ENCODE measurements around the gene NSMF. TPM values are rescaled to one million over a fixed set of nuclear protein-coding genes. Genes with fewer than 3 reads are reported as not detected.

NSMF gene
- total and polyA plus RNA-seq, 2 donors (not counting 3 experiments of a cell fraction or from before 2014, with no cell fraction given): 43.3 to 53.7 TPM

GRCh38 chr9:137460363-137461315, 1.5 kb upstream of the NSMF start:
- BruUV-seq (replicated peaks): no TSS peak
- FAIRE-seq: no peak
- no peak overlapping the region for H3K4me2 ChIP-seq (ENCODE audit: insufficient read depth, low read length)
- H4K20me1 ChIP-seq (replicated peaks; ENCODE audit: control insufficient read depth, extremely low read depth, insufficient read depth, low read length): no peaks in the 10 kb centered on the region
- H3K27me3 ChIP-seq (ENCODE audit: control insufficient read depth in 2 of 2, insufficient read depth in 2 of 2, low read length in 2 of 2): no peaks in the 10 kb centered on the region
- peaks cover 4% of the 10 kb centered on the region for H3K4me1 ChIP-seq (ENCODE audit: control insufficient read depth, extremely low read depth, insufficient read depth, low read length)
- dilution Hi-C loops (cut with MboI; ENCODE audit: extremely low pct_ligation_motif_present, low sequenced_read_pairs) (no loop called here), intact Hi-C loops (cut with micrococcal nuclease) (no loop called here)
- peaks cover 9% of the 10 kb centered on the region for H3K79me2 ChIP-seq (ENCODE audit: control insufficient read depth, insufficient read depth, low read length)
- ChIA-PET CTCF (no interaction called here), POLR2A (no interaction called here)
- H3K9ac ChIP-seq (replicated peaks; ENCODE audit: extremely low read depth, insufficient read depth, low read length): no peak overlapping the region
- TF ChIP-seq MAX (IDR thresholded peaks at IDR 0.05; ENCODE audit: insufficient read depth, insufficient read length): no peak
- H3K27ac ChIP-seq (ENCODE audit: insufficient read depth, low read depth, low read length): no peak overlapping the region
- H3K4me3 ChIP-seq (replicated peaks in 1 of 3; ENCODE audit: insufficient read depth in 1 of 3, low read depth in 1 of 3, low read length in 3 of 3): no peak overlapping the region
- H2AFZ ChIP-seq (ENCODE audit: low read depth, low read length): no peak overlapping the region
- no peaks in the 10 kb centered on the region for H3K9me3 ChIP-seq (replicated peaks; ENCODE audit: control insufficient read depth, insufficient read depth, low read length)
- H3K36me3 ChIP-seq (ENCODE audit: control insufficient read depth in 2 of 2, extremely low read depth in 1 of 2, insufficient read depth in 2 of 2, low read length in 2 of 2): no peaks in the 10 kb centered on the region
- H3K9me1 ChIP-seq (replicated peaks; ENCODE audit: control insufficient read depth, extremely low read depth, insufficient read depth, low read length): no peaks in the 10 kb centered on the region
- no peak for DNase-seq (ENCODE audit: low read depth, low spot score)

DNA sequence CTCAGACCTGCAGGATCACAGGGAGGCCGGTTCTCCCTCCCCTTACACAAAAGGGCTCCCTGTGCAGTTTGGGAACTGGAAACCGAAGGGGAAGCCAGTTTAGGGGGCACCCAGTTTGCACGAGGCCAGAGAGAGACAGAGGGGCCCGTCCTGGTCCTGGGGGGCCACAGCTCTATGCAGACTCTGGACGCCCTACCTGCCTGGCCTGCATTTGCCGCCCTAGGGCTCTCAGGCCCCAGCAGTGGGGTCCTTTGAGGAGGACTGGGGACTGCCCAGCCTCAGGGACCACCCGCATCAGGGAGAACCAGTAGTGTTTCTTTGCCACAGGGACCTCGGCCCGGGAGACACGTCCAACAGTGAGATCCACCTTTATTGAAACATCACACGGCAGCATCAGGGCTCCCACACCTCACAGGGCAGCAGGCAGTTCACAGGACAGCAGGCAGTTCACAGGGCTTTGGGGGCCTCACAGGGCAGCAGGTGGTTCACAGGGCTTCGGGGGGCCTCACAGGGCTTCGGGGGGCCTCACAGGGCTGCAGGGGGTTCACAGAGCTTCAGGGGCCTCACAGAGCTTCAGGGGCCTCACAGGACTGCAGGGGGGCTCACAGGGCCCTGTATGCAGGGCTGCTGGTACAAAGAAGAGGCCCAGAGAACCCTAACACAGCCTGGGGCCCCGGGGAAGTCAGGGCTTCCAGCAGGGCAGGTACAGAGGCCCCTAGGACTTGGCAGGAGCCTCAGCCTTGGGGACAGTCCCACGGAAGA, 648 bp upstream of the NSMF start:
- FAIRE-seq: no peak
- H4K20me1 ChIP-seq (replicated peaks; ENCODE audit: control insufficient read depth, extremely low read depth, insufficient read depth, low read length): no peaks in the 10 kb centered on the region
- no peaks in the 10 kb centered on the region for H3K9me3 ChIP-seq (replicated peaks; ENCODE audit: control insufficient read depth, insufficient read depth, low read length)
- no peak for TF ChIP-seq FOS (IDR thresholded peaks at IDR 0.05; ENCODE audit: borderline replicate concordance, insufficient read depth, low read length)
- TF ChIP-seq POLR2A (IDR thresholded peaks at IDR 0.05; ENCODE audit: low read depth, low read length): no peak
- TF ChIP-seq MYC (IDR thresholded peaks at IDR 0.05; ENCODE audit: low read depth, low read length): no peak
- no peak for TF ChIP-seq EZH2 (IDR thresholded peaks at IDR 0.05; ENCODE audit: borderline replicate concordance, low read depth, low read length, severe bottlenecking)
- no peak for TF ChIP-seq GATA2 (IDR thresholded peaks at IDR 0.05; ENCODE audit: insufficient read depth, insufficient read length, low read depth, low read length)
- TF ChIP-seq JUN (IDR thresholded peaks at IDR 0.05; ENCODE audit: borderline replicate concordance, insufficient read depth, insufficient read length, low read depth): no peak
- TF ChIP-seq MAX (IDR thresholded peaks at IDR 0.05; ENCODE audit: insufficient read depth, insufficient read length): no peak
- TF ChIP-seq, protein P1, sequence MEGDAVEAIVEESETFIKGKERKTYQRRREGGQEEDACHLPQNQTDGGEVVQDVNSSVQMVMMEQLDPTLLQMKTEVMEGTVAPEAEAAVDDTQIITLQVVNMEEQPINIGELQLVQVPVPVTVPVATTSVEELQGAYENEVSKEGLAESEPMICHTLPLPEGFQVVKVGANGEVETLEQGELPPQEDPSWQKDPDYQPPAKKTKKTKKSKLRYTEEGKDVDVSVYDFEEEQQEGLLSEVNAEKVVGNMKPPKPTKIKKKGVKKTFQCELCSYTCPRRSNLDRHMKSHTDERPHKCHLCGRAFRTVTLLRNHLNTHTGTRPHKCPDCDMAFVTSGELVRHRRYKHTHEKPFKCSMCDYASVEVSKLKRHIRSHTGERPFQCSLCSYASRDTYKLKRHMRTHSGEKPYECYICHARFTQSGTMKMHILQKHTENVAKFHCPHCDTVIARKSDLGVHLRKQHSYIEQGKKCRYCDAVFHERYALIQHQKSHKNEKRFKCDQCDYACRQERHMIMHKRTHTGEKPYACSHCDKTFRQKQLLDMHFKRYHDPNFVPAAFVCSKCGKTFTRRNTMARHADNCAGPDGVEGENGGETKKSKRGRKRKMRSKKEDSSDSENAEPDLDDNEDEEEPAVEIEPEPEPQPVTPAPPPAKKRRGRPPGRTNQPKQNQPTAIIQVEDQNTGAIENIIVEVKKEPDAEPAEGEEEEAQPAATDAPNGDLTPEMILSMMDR (IDR thresholded peaks at IDR 0.05; ENCODE audit: extremely low read depth in 1 of 2, insufficient read depth in 1 of 2, low read depth in 1 of 2, low read length in 2 of 2): no peak
- TF ChIP-seq POLR2AphosphoS5 (IDR thresholded peaks at IDR 0.05; ENCODE audit: insufficient read depth, low read depth, low read length): no peak
- peak overlapping the region; percentile 74 for H2AFZ ChIP-seq (ENCODE audit: low read depth, low read length)
- dilution Hi-C loops (cut with MboI; ENCODE audit: extremely low pct_ligation_motif_present, low sequenced_read_pairs): no loop called here
- POLR2A ChIA-PET: no interaction called here
- H3K9me1 ChIP-seq (replicated peaks; ENCODE audit: control insufficient read depth, extremely low read depth, insufficient read depth, low read length): no peaks in the 10 kb centered on the region
- peak overlapping the region; percentile 2 for H3K4me2 ChIP-seq (ENCODE audit: insufficient read depth, low read length)
- no TSS peak for BruUV-seq (replicated peaks)
- no peaks in the 10 kb centered on the region for H3K36me3 ChIP-seq (ENCODE audit: control insufficient read depth in 2 of 2, extremely low read depth in 1 of 2, insufficient read depth in 2 of 2, low read length in 2 of 2)
- no peaks in the 10 kb centered on the region for H3K27me3 ChIP-seq (ENCODE audit: control insufficient read depth in 2 of 2, insufficient read depth in 2 of 2, low read length in 2 of 2)
- H3K9ac ChIP-seq (replicated peaks; ENCODE audit: extremely low read depth, insufficient read depth, low read length): peak overlapping the region; percentile 75
- H3K79me2 ChIP-seq (ENCODE audit: control insufficient read depth, insufficient read depth, low read length): peaks cover 9% of the 10 kb centered on the region
- DNase-seq (ENCODE audit: low read depth, low spot score): no peak
- intact Hi-C loops (cut with micrococcal nuclease): no loop called here
- CTCF ChIA-PET: interaction anchor here (1.0 to 1.3 kb wide), 4 partner anchors 37 to 173 kb away, joined by 3 to 5 read pairs (median 4); partner anchors contain the start of genes EXD3 and NOXA1
- H3K4me1 ChIP-seq (ENCODE audit: control insufficient read depth, extremely low read depth, insufficient read depth, low read length): peaks cover 5% of the 10 kb centered on the region
- peak overlapping the region in 1 of 3 experiments; percentile 11 for H3K4me3 ChIP-seq (replicated peaks in 1 of 3; ENCODE audit: insufficient read depth in 1 of 3, low read depth in 1 of 3, low read length in 3 of 3)
- H3K27ac ChIP-seq (ENCODE audit: insufficient read depth, low read depth, low read length): no peak overlapping the region
